Ishikawa (cell line): ENCODE measurements around the gene RANBP3L.

Experiments
- CEBPB ChIP-seq: IDR thresholded peaks from 2 replicates; pipeline ENCODE4 v1.6.1; 2012
- EGR1 ChIP-seq: IDR thresholded peaks from 2 replicates; pipeline ENCODE4 v1.6.1; 2012
- EP300 ChIP-seq: IDR thresholded peaks from 2 replicates; pipeline ENCODE4 v1.6.1; 2012; ENCODE audit warnings: borderline replicate concordance
- FOXM1 ChIP-seq: IDR thresholded peaks from 2 replicates; pipeline ENCODE4 v1.6.1; 2012; ENCODE audit warnings: low read depth, borderline replicate concordance
- NFIC ChIP-seq: IDR thresholded peaks from 2 replicates; pipeline ENCODE4 v1.6.1; 2012
- RAD21 ChIP-seq: IDR thresholded peaks from 2 replicates; pipeline ENCODE4 v1.6.1; 2012; ENCODE audit warnings: low read depth
- TAF1 ChIP-seq: IDR thresholded peaks from 2 replicates; pipeline ENCODE4 v1.6.1; 2012; ENCODE audit warnings: low read depth, mild to moderate bottlenecking
- TCF12 ChIP-seq: IDR thresholded peaks from 2 replicates; pipeline ENCODE4 v1.6.1; 2012; ENCODE audit warnings: low read depth
- TEAD4 ChIP-seq: IDR thresholded peaks from 2 replicates; pipeline ENCODE4 v1.6.1; 2012
- YY1 ChIP-seq: IDR thresholded peaks from 2 replicates; pipeline ENCODE4 v1.6.1; 2012; ENCODE audit warnings: low read depth
- TF ChIP-seq, protein P1 (sequence below): IDR thresholded peaks from 2 replicates; pipeline ENCODE4 v1.6.1; 2012; ENCODE audit warnings: low read depth, mild to moderate bottlenecking
- TF ChIP-seq, protein P2 (sequence below): IDR thresholded peaks from 2 replicates; pipeline ENCODE4 v1.6.1; 2012

- TF ChIP-seq TCF12 (no peak), CEBPB (no peak), TAF1 (no peak), RAD21 (no peak), EP300 (no peak), TEAD4 (no peak), YY1 (no peak), EGR1 (no peak), NFIC (no peak), FOXM1 (no peak)
- TF ChIP-seq, protein P1, sequence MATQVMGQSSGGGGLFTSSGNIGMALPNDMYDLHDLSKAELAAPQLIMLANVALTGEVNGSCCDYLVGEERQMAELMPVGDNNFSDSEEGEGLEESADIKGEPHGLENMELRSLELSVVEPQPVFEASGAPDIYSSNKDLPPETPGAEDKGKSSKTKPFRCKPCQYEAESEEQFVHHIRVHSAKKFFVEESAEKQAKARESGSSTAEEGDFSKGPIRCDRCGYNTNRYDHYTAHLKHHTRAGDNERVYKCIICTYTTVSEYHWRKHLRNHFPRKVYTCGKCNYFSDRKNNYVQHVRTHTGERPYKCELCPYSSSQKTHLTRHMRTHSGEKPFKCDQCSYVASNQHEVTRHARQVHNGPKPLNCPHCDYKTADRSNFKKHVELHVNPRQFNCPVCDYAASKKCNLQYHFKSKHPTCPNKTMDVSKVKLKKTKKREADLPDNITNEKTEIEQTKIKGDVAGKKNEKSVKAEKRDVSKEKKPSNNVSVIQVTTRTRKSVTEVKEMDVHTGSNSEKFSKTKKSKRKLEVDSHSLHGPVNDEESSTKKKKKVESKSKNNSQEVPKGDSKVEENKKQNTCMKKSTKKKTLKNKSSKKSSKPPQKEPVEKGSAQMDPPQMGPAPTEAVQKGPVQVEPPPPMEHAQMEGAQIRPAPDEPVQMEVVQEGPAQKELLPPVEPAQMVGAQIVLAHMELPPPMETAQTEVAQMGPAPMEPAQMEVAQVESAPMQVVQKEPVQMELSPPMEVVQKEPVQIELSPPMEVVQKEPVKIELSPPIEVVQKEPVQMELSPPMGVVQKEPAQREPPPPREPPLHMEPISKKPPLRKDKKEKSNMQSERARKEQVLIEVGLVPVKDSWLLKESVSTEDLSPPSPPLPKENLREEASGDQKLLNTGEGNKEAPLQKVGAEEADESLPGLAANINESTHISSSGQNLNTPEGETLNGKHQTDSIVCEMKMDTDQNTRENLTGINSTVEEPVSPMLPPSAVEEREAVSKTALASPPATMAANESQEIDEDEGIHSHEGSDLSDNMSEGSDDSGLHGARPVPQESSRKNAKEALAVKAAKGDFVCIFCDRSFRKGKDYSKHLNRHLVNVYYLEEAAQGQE, result no peak
- TF ChIP-seq, protein P2, sequence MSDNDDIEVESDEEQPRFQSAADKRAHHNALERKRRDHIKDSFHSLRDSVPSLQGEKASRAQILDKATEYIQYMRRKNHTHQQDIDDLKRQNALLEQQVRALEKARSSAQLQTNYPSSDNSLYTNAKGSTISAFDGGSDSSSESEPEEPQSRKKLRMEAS, result no peak
These were observed 69.2 kb downstream of the RANBP3L start for GRCh38 chr5:36232533-36232932.
